Bronchial epithelial cell (primary cell): ENCODE measurements around the gene P2RY11. TPM values are rescaled to one million over a fixed set of nuclear protein-coding genes. Genes with fewer than 3 reads are reported as not detected.

ENCODE experiments used
- DNase-seq: peaks from one replicate; pipeline ENCODE4 v3.0.0-alpha.2; 2010; ENCODE audit warnings: low read depth
- FAIRE-seq: peaks from 2 replicates; lab custom pipeline; 2011; peaks lifted over from hg19 to GRCh38; lab: Jason Lieb, UNC
- H3K27me3 ChIP-seq: 2 replicates; pipeline ENCODE4 v1.5.1; 2011; ENCODE audit warnings: low read length; ENCODE audit not compliant: control insufficient read depth, insufficient read depth
- H3K36me3 ChIP-seq: 2 replicates; pipeline ENCODE4 v1.5.1; 2011; ENCODE audit warnings: low read length; ENCODE audit not compliant: control insufficient read depth, insufficient read depth
- H3K4me3 ChIP-seq: 2 replicates; pipeline ENCODE4 v1.5.1; 2011; ENCODE audit warnings: mild to moderate bottlenecking, low read depth, low read length, control low read depth
- total RNA-seq: library from RNA; depleted of rRNA; stranded (reverse); fragments of >200 nt; gene quantifications from 2 replicates; pipeline ENCODE4 v1.2.1, GENCODE V29; 2014
- TF ChIP-seq, protein P1 (sequence below): IDR thresholded peaks from 2 replicates; pipeline ENCODE4 v1.5.1; 2011; ENCODE audit warnings: mild to moderate bottlenecking, moderate library complexity, low read length, control low read depth, inconsistent platforms; ENCODE audit not compliant: insufficient read depth, severe bottlenecking

Gene P2RY11
- total RNA-seq, 1 donor from 2014 or later = 1.1 TPM

- TF ChIP-seq, protein P1, sequence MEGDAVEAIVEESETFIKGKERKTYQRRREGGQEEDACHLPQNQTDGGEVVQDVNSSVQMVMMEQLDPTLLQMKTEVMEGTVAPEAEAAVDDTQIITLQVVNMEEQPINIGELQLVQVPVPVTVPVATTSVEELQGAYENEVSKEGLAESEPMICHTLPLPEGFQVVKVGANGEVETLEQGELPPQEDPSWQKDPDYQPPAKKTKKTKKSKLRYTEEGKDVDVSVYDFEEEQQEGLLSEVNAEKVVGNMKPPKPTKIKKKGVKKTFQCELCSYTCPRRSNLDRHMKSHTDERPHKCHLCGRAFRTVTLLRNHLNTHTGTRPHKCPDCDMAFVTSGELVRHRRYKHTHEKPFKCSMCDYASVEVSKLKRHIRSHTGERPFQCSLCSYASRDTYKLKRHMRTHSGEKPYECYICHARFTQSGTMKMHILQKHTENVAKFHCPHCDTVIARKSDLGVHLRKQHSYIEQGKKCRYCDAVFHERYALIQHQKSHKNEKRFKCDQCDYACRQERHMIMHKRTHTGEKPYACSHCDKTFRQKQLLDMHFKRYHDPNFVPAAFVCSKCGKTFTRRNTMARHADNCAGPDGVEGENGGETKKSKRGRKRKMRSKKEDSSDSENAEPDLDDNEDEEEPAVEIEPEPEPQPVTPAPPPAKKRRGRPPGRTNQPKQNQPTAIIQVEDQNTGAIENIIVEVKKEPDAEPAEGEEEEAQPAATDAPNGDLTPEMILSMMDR = no peak
- Histone ChIP-seq H3K36me3 (peaks cover 3% of the 10 kb centered on the region), H3K27me3 (no peaks in the 10 kb centered on the region), H3K4me3 (no peak overlapping the region)
- DNase-seq (no peak), FAIRE-seq (no peak)
Observed at GRCh38 chr19:10091370-10091687, 20.2 kb upstream of the P2RY11 start.

DNA sequence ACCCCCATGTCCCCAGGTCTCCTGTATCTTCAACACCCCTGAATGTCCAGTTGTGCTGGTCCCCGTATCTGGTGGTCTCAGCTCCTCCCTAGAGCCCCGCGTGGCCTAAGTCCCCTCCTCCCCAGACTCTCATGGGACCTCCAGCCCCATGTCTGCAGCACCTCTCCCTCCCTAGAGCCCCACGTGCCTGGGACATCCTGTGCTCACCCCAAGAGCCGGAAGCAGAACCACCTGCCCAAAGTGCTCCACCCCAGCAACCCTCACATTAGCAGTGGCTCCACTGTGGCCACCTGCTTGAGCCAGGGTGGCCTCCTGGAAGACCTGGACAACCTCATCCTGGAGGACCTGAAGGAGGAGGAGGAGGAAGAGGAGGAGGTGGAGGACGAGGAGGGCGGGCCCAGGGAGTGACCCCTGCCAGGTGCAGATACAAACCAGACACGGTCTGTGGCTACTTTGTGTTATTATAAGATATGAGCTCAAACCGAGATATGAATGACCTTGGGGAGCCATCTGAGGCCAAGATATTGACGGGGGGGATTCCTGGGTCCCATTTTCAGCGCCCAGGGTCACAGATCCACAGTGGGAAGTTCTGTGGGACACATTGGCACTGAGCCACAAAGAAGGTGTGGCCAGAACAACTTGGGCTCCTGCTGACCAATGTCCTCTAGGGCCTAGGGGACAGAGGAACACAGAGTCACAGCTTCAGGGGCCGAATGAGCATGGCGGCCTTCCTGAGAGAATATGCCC lies 19.4 kb upstream of the P2RY11 start:
- no peak for FAIRE-seq
- DNase-seq = no peak
- TF ChIP-seq, protein P1 = no peak
- Histone ChIP-seq H3K27me3 (no peaks in the 10 kb centered on the region), H3K4me3 (no peak overlapping the region), H3K36me3 (peaks cover 3% of the 10 kb centered on the region)

- Histone ChIP-seq H3K4me3 (no peak overlapping the region), H3K36me3 (peaks cover 3% of the 10 kb centered on the region), H3K27me3 (no peaks in the 10 kb centered on the region)
- DNase-seq (no peak), FAIRE-seq (no peak)
- TF ChIP-seq, protein P1 = no peak
Observed at GRCh38 chr19:10092648-10093294, 18.7 kb upstream of the P2RY11 start.

- FAIRE-seq (no peak), DNase-seq (no peak)
- TF ChIP-seq, protein P1 = no peak
- Histone ChIP-seq H3K36me3 (peaks cover 3% of the 10 kb centered on the region), H3K27me3 (no peaks in the 10 kb centered on the region), H3K4me3 (no peak overlapping the region)
Observed at GRCh38 chr19:10093295-10094186, 18.0 kb upstream of the P2RY11 start.

DNA sequence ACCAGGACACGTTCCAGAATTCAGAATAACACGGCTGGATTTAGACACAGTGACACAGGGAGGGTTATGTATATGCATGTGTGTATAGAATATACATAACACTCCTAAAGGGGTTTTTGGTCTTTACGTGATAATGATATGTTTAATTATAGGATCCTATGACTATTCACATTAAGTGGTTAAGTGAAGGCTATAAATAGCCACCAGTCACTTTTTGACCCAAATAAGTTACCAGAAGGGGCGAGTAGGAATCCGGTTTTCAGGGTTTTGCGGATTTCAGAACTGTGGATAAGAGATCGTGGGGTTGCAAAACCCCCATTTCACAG lies 15.9 kb upstream of the P2RY11 start:
- H3K4me3 ChIP-seq = no peak overlapping the region
- TF ChIP-seq, protein P1 = no peak
- DNase-seq (no peak), FAIRE-seq (no peak)
- H3K36me3 ChIP-seq = no peaks in the 10 kb centered on the region
- H3K27me3 ChIP-seq = no peaks in the 10 kb centered on the region
